ENCODE measurements around the gene CYS1.
"Not testable (repeated sequence)": the region's sequence is repeated elsewhere in the genome, so short reads cannot be mapped to it uniquely, and the experiment has no call there.

Gene CYS1

GRCh38 chr2:10045561-10046355 lies 34.5 kb downstream of the CYS1 start:
- no peak for DNase-seq

- DNase-seq: peak; percentile 95
These were observed 36.2 kb downstream of the CYS1 start for GRCh38 chr2:10043906-10044601.

GRCh38 chr2:10043256-10043905 lies 36.8 kb downstream of the CYS1 start, which contains the start of gene KLF11:
Gene KLF11 (plus strand): TSS chr2:10043550. CDS start chr2:10043717, 167 bp downstream.
- peak; percentile 72 for DNase-seq

GRCh38 chr2:10042301-10043161 lies 37.7 kb downstream of the CYS1 start:
- DNase-seq: no peak

- no peak for DNase-seq
These were observed 38.5 kb downstream of the CYS1 start for GRCh38 chr2:10041711-10042110.

- no peak for DNase-seq
These were observed 40.4 kb downstream of the CYS1 start for GRCh38 chr2:10039658-10040410.

GRCh38 chr2:10038716-10039115 lies 41.5 kb downstream of the CYS1 start:
- no peak for DNase-seq

- no peak for DNase-seq
These were observed 42.1 kb downstream of the CYS1 start for GRCh38 chr2:10038123-10038522.

GRCh38 chr2:10036095-10036884 lies 43.9 kb downstream of the CYS1 start:
- peak; percentile 28 for DNase-seq

GRCh38 chr2:10035633-10036032 lies 44.6 kb downstream of the CYS1 start:
- DNase-seq: no peak

GRCh38 chr2:10035053-10035422 lies 45.2 kb downstream of the CYS1 start:
- no peak for DNase-seq

- DNase-seq: no peak
These were observed 45.7 kb downstream of the CYS1 start for GRCh38 chr2:10034333-10035052.

- no peak for DNase-seq
These were observed 46.8 kb downstream of the CYS1 start for GRCh38 chr2:10033251-10034006.

GRCh38 chr2:10032746-10033105 lies 47.5 kb downstream of the CYS1 start:
- no peak for DNase-seq

GRCh38 chr2:10031886-10032745 lies 48.1 kb downstream of the CYS1 start:
- DNase-seq: no peak

GRCh38 chr2:10030798-10031197 lies 49.4 kb downstream of the CYS1 start:
- not testable (repeated sequence) for DNase-seq

- DNase-seq: no peak
These were observed 49.9 kb downstream of the CYS1 start for GRCh38 chr2:10030311-10030736.

GRCh38 chr2:10029875-10030223 lies 50.4 kb downstream of the CYS1 start:
- no peak for DNase-seq
